Measurements from ENCODE around the gene ZNF668.

ZNF668 gene

GRCh38 chr16:31080756-31081419, 6.8 kb upstream of the ZNF668 start:
- H3K36me3 ChIP-seq (ENCODE audit: control insufficient read depth, insufficient read depth, low read length): peaks cover 57% of the 10 kb centered on the region
- 96% methylated on average over 13 of the region's 13 CpGs for WGBS, 2 experiments
- H3K4me3 ChIP-seq (ENCODE audit: insufficient read depth, low read depth, low read length): no peak overlapping the region
- H3K4me1 ChIP-seq (ENCODE audit: control insufficient read depth, insufficient read depth, low read length): no peaks in the 10 kb centered on the region
- no peak overlapping the region for H3K27ac ChIP-seq (ENCODE audit: insufficient read depth, low read depth, low read length, poor library complexity, severe bottlenecking)
- no peaks in the 10 kb centered on the region for H3K9me3 ChIP-seq (ENCODE audit: control insufficient read depth, low read length)
- no peaks in the 10 kb centered on the region for H3K27me3 ChIP-seq (ENCODE audit: control insufficient read depth, insufficient read depth, low read length, poor library complexity, severe bottlenecking)

- no peak overlapping the region for H3K4me3 ChIP-seq (ENCODE audit: insufficient read depth, low read depth, low read length)
- no peak overlapping the region for H3K27ac ChIP-seq (ENCODE audit: insufficient read depth, low read depth, low read length, poor library complexity, severe bottlenecking)
- 96 to 97% methylated on average over 40 of the region's 40 CpGs for WGBS, 2 experiments
- H3K4me1 ChIP-seq (ENCODE audit: control insufficient read depth, insufficient read depth, low read length): peaks cover 1% of the 10 kb centered on the region
- H3K36me3 ChIP-seq (ENCODE audit: control insufficient read depth, insufficient read depth, low read length): peaks cover 57% of the 10 kb centered on the region
- no peaks in the 10 kb centered on the region for H3K27me3 ChIP-seq (ENCODE audit: control insufficient read depth, insufficient read depth, low read length, poor library complexity, severe bottlenecking)
- no peaks in the 10 kb centered on the region for H3K9me3 ChIP-seq (ENCODE audit: control insufficient read depth, low read length)
These were observed 6.1 kb upstream of the ZNF668 start for GRCh38 chr16:31080035-31080629.

GRCh38 chr16:31079342-31079944, 5.4 kb upstream of the ZNF668 start:
- WGBS, 2 experiments: 94% methylated on average over 13 of the region's 13 CpGs
- H3K36me3 ChIP-seq (ENCODE audit: control insufficient read depth, insufficient read depth, low read length): peaks cover 57% of the 10 kb centered on the region

GRCh38 chr16:31078597-31079341, 4.7 kb upstream of the ZNF668 start:
- Histone ChIP-seq H3K36me3 (ENCODE audit: control insufficient read depth, insufficient read depth, low read length) (peaks cover 57% of the 10 kb centered on the region), H3K4me1 (ENCODE audit: control insufficient read depth, insufficient read depth, low read length) (peaks cover 5% of the 10 kb centered on the region), H3K27me3 (ENCODE audit: control insufficient read depth, insufficient read depth, low read length, poor library complexity, severe bottlenecking) (no peaks in the 10 kb centered on the region), H3K27ac (ENCODE audit: insufficient read depth, low read depth, low read length, poor library complexity, severe bottlenecking) (no peak overlapping the region), H3K4me3 (ENCODE audit: insufficient read depth, low read depth, low read length) (no peak overlapping the region), H3K9me3 (ENCODE audit: control insufficient read depth, low read length) (no peaks in the 10 kb centered on the region)
- 95 to 96% methylated on average over 15 of the region's 15 CpGs for WGBS, 2 experiments

More at GRCh38 chr16:31079342-31079944, 5.4 kb upstream of the ZNF668 start:
- H3K27ac ChIP-seq (ENCODE audit: insufficient read depth, low read depth, low read length, poor library complexity, severe bottlenecking): no peak overlapping the region
- H3K4me1 ChIP-seq (ENCODE audit: control insufficient read depth, insufficient read depth, low read length): peaks cover 5% of the 10 kb centered on the region
- no peaks in the 10 kb centered on the region for H3K27me3 ChIP-seq (ENCODE audit: control insufficient read depth, insufficient read depth, low read length, poor library complexity, severe bottlenecking)
- no peaks in the 10 kb centered on the region for H3K9me3 ChIP-seq (ENCODE audit: control insufficient read depth, low read length)
- H3K4me3 ChIP-seq (ENCODE audit: insufficient read depth, low read depth, low read length): no peak overlapping the region

GRCh38 chr16:31077592-31078396, 3.8 kb upstream of the ZNF668 start:
- Histone ChIP-seq H3K4me3 (ENCODE audit: insufficient read depth, low read depth, low read length) (no peak overlapping the region), H3K4me1 (ENCODE audit: control insufficient read depth, insufficient read depth, low read length) (peaks cover 5% of the 10 kb centered on the region), H3K27me3 (ENCODE audit: control insufficient read depth, insufficient read depth, low read length, poor library complexity, severe bottlenecking) (no peaks in the 10 kb centered on the region), H3K27ac (ENCODE audit: insufficient read depth, low read depth, low read length, poor library complexity, severe bottlenecking) (no peak overlapping the region), H3K9me3 (ENCODE audit: control insufficient read depth, low read length) (no peaks in the 10 kb centered on the region), H3K36me3 (ENCODE audit: control insufficient read depth, insufficient read depth, low read length) (peaks cover 57% of the 10 kb centered on the region)
- 95 to 97% methylated on average over 30 of the region's 30 CpGs for WGBS, 2 experiments

- 96 to 97% methylated on average over 13 of the region's 13 CpGs for WGBS, 2 experiments
- no peak overlapping the region for H3K4me3 ChIP-seq (ENCODE audit: insufficient read depth, low read depth, low read length)
- peaks cover 57% of the 10 kb centered on the region for H3K36me3 ChIP-seq (ENCODE audit: control insufficient read depth, insufficient read depth, low read length)
- peaks cover 8% of the 10 kb centered on the region for H3K4me1 ChIP-seq (ENCODE audit: control insufficient read depth, insufficient read depth, low read length)
- H3K27me3 ChIP-seq (ENCODE audit: control insufficient read depth, insufficient read depth, low read length, poor library complexity, severe bottlenecking): no peaks in the 10 kb centered on the region
- no peaks in the 10 kb centered on the region for H3K9me3 ChIP-seq (ENCODE audit: control insufficient read depth, low read length)
- no peak overlapping the region for H3K27ac ChIP-seq (ENCODE audit: insufficient read depth, low read depth, low read length, poor library complexity, severe bottlenecking)
These were observed 3.0 kb upstream of the ZNF668 start for GRCh38 chr16:31077024-31077423.

- 90 to 91% methylated on average over 16 of the region's 16 CpGs for WGBS, 2 experiments
- no peaks in the 10 kb centered on the region for H3K27me3 ChIP-seq (ENCODE audit: control insufficient read depth, insufficient read depth, low read length, poor library complexity, severe bottlenecking)
- H3K27ac ChIP-seq (ENCODE audit: insufficient read depth, low read depth, low read length, poor library complexity, severe bottlenecking): no peak overlapping the region
- H3K4me1 ChIP-seq (ENCODE audit: control insufficient read depth, insufficient read depth, low read length): peaks cover 14% of the 10 kb centered on the region
- no peaks in the 10 kb centered on the region for H3K9me3 ChIP-seq (ENCODE audit: control insufficient read depth, low read length)
- peaks cover 54% of the 10 kb centered on the region for H3K36me3 ChIP-seq (ENCODE audit: control insufficient read depth, insufficient read depth, low read length)
- no peak overlapping the region for H3K4me3 ChIP-seq (ENCODE audit: insufficient read depth, low read depth, low read length)
These were observed 2.3 kb upstream of the ZNF668 start for GRCh38 chr16:31076319-31076718.

GRCh38 chr16:31074814-31075183, 759 bp upstream of the ZNF668 start:
- Histone ChIP-seq H3K36me3 (ENCODE audit: control insufficient read depth, insufficient read depth, low read length) (peaks cover 38% of the 10 kb centered on the region), H3K4me3 (ENCODE audit: insufficient read depth, low read depth, low read length) (peak overlapping the region; percentile 99), H3K4me1 (ENCODE audit: control insufficient read depth, insufficient read depth, low read length) (peaks cover 14% of the 10 kb centered on the region), H3K27ac (ENCODE audit: insufficient read depth, low read depth, low read length, poor library complexity, severe bottlenecking) (peak overlapping the region; percentile 94), H3K27me3 (ENCODE audit: control insufficient read depth, insufficient read depth, low read length, poor library complexity, severe bottlenecking) (no peaks in the 10 kb centered on the region), H3K9me3 (ENCODE audit: control insufficient read depth, low read length) (no peaks in the 10 kb centered on the region)
- WGBS, 2 experiments: 2 to 3% methylated on average over 7 of the region's 7 CpGs

GRCh38 chr16:31073142-31073969, 684 bp downstream of the ZNF668 start:
- no peaks in the 10 kb centered on the region for H3K27me3 ChIP-seq (ENCODE audit: control insufficient read depth, insufficient read depth, low read length, poor library complexity, severe bottlenecking)
- no peaks in the 10 kb centered on the region for H3K9me3 ChIP-seq (ENCODE audit: control insufficient read depth, low read length)
- peaks cover 25% of the 10 kb centered on the region for H3K36me3 ChIP-seq (ENCODE audit: control insufficient read depth, insufficient read depth, low read length)
- 0% methylated on average over 83 of the region's 83 CpGs for WGBS, 2 experiments
- peaks cover 14% of the 10 kb centered on the region for H3K4me1 ChIP-seq (ENCODE audit: control insufficient read depth, insufficient read depth, low read length)
- H3K4me3 ChIP-seq (ENCODE audit: insufficient read depth, low read depth, low read length): peak overlapping the region; percentile 99
- H3K27ac ChIP-seq (ENCODE audit: insufficient read depth, low read depth, low read length, poor library complexity, severe bottlenecking): peak overlapping the region; percentile 94

Measured in ectodermal cell (in vitro differentiated cells).